Activated CD8-positive, alpha-beta memory T cell treated with anti-CD3 and anti-CD28 coated beads, Interleukin-2, amount 10 ng/mL, durations not matched to agents 7 days and 5 days (primary cell): ENCODE results near the gene PABPC1L. TPM values are rescaled to one million over a fixed set of nuclear protein-coding genes. Genes with fewer than 3 reads are reported as not detected.
A peak's percentile ranks its signal among the peaks of the same experiment; 100 is the strongest.

Source experiments
- ATAC-seq: fragments of 150-1000 bp; cut with Tn5 transposase; one replicate; pipeline ENCODE4 v1.10.0; 2021; ENCODE audit warnings: moderate library complexity
- CTCF ChIA-PET: fragments of 350-600 bp; sonication (Branson Sonifier 250); formaldehyde crosslinking; loops from one replicate; lab custom pipeline; 2021; ENCODE audit warnings: antibody characterized with exemption; lab: Charles Lee
- DNase-seq: peaks from one replicate; pipeline ENCODE4 v3.0.0-alpha.2; 2020
- H3K27ac Mint-ChIP-seq: one replicate; pipeline ENCODE4 v1.8.0; 2021; ENCODE audit warnings: mild to moderate bottlenecking, mixed read lengths
- H3K27me3 Mint-ChIP-seq: one replicate; pipeline ENCODE4 v1.8.0; 2021; ENCODE audit warnings: mixed read lengths
- H3K36me3 Mint-ChIP-seq: one replicate; pipeline ENCODE4 v1.8.0; 2021; ENCODE audit warnings: mild to moderate bottlenecking, mixed read lengths
- H3K4me1 Mint-ChIP-seq: one replicate; pipeline ENCODE4 v1.8.0; 2021; ENCODE audit warnings: mixed read lengths
- H3K4me3 Mint-ChIP-seq: one replicate; pipeline ENCODE4 v1.8.0; 2021; ENCODE audit warnings: mild to moderate bottlenecking, moderate library complexity, mixed read lengths
- H3K9me3 Mint-ChIP-seq: one replicate; pipeline ENCODE4 v1.8.0; 2022; ENCODE audit warnings: low read depth, mixed read lengths
- total RNA-seq, 2 experiments: library from RNA; stranded (reverse); gene quantifications; one replicate each; pipeline ENCODE4 v1.2.3, GENCODE V29; 2021

The PABPC1L gene
- total RNA-seq, 2 experiments from 2014 or later = 113 to 126 TPM

DNA sequence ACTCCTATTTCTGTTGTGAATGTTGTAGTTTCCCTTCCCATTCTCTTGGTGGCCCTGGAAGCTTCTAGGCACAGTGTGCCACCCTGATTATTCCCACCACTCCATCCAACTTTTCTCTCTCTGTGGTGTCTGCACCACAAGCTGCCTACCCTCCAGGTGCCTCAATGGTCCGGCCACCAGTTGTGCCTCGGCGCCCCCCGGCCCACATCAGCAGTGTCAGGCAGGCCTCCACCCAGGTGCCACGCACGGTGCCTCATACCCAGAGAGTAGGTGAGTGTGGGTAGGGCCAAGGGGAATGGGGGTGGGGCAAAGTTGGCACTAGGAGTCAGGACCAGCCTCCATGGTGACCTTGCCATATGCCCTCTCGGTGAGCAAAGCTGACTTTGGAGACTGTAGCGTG is 23.1 kb downstream of the PABPC1L start:
- H3K36me3 Mint-ChIP-seq = peaks cover 22% of the 10 kb centered on the region
- no peak overlapping the region for H3K27ac Mint-ChIP-seq
- ATAC-seq = no peak
- H3K4me1 Mint-ChIP-seq = no peaks in the 10 kb centered on the region
- no peak overlapping the region for H3K4me3 Mint-ChIP-seq
- no peaks in the 10 kb centered on the region for H3K27me3 Mint-ChIP-seq
- no peak for DNase-seq
- CTCF ChIA-PET = interaction anchor here (1.3 kb wide), 1 partner anchor 164 kb away, joined by 3 read pairs; no protein-coding TSS in a partner anchor
- no peaks in the 10 kb centered on the region for H3K9me3 Mint-ChIP-seq

DNA sequence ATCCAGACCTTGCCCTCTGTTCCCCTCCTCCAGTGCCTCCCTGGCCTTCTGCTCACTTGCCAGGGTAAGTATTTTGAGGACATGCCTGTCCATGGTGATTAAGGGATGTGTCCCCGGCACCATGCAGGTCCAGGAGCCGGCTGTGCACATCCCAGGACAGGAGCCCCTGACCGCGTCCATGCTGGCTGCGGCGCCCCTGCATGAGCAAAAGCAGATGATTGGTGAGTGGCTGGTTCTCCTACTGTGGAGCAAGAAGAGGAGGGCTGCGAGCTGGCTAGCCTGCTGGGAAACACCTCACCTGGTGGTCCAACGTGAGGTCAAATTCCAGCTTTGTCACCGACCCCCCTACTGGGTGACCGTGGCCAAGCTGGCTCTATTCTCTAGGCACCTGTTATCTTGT is 26.6 kb downstream of the PABPC1L start:
- no peak overlapping the region for H3K27ac Mint-ChIP-seq
- no peaks in the 10 kb centered on the region for H3K4me1 Mint-ChIP-seq
- ATAC-seq (no peak), DNase-seq (no peak)
- no peaks in the 10 kb centered on the region for H3K27me3 Mint-ChIP-seq
- H3K4me3 Mint-ChIP-seq = no peak overlapping the region
- H3K36me3 Mint-ChIP-seq = peaks cover 24% of the 10 kb centered on the region
- no peaks in the 10 kb centered on the region for H3K9me3 Mint-ChIP-seq
- CTCF ChIA-PET = interaction anchor here (1.1 to 1.6 kb wide), 2 partner anchors 10 to 15 kb away, joined by 3 to 4 read pairs; no protein-coding TSS in a partner anchor

DNA sequence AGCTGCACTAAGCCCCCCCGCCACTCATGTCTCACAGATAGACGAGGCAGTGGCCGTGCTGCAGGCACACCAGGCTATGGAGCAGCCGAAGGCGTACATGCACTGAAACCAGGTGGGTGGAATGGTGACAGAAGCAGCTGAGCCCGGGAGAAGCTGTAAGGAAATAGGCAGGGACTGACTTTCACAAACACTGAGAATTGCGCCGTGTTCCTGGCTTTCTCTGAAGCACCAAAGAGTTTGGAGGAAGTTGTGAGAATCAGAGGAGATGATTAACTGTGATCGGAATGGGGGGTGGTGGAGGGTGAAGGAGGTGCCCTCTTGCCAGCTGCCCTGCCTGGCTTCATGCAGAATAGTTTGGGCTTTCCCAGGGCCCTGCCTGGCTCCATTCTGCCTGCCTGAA is 28.8 kb downstream of the PABPC1L start:
- Mint-ChIP-seq H3K27ac (no peak overlapping the region), H3K36me3 (peaks cover 27% of the 10 kb centered on the region), H3K4me3 (no peak overlapping the region), H3K4me1 (no peaks in the 10 kb centered on the region), H3K27me3 (no peaks in the 10 kb centered on the region), H3K9me3 (no peaks in the 10 kb centered on the region)
- DNase-seq (no peak), ATAC-seq (no peak)
- CTCF ChIA-PET = interaction anchor here (1.4 to 1.5 kb wide), 2 partner anchors 10 to 21 kb away, joined by 3 to 5 read pairs; no protein-coding TSS in a partner anchor

DNA sequence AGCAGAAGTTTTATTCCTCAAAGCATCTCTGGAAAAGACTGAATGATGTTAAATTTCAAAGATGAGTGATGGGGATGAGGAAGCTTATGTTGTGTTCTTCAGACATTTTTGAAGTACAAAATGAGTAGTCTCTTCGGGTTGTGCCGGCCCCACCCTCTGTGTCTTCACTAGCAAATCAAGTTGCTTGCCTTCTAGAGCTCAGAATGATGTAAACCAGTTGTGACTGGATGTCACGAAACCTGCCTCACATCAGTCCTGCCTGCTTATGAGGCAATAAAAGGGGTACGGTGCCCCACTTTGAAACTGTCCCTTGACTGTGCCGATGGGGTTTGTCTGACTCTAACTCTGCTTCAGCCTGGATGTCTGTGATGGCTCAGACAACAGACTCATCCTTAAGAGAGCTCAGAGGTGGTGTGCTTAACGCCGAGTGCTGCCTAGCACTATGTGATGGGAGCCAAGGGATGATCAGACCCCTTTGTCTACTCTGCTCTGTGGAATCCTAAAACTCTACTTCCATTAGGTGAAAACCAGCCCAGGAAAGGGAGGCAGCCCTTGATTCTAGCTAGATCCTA is 31.3 kb downstream of the PABPC1L start:
- Mint-ChIP-seq H3K27me3 (no peaks in the 10 kb centered on the region), H3K9me3 (no peaks in the 10 kb centered on the region), H3K27ac (no peak overlapping the region), H3K36me3 (peaks cover 40% of the 10 kb centered on the region), H3K4me1 (peaks cover 2% of the 10 kb centered on the region), H3K4me3 (no peak overlapping the region)
- CTCF ChIA-PET = interaction anchor here (0.9 to 1.3 kb wide), 6 partner anchors 8 to 154 kb away, joined by 3 to 4 read pairs (median 4); partner anchors contain the start of gene PABPC1L
- DNase-seq (no peak), ATAC-seq (no peak)

DNA sequence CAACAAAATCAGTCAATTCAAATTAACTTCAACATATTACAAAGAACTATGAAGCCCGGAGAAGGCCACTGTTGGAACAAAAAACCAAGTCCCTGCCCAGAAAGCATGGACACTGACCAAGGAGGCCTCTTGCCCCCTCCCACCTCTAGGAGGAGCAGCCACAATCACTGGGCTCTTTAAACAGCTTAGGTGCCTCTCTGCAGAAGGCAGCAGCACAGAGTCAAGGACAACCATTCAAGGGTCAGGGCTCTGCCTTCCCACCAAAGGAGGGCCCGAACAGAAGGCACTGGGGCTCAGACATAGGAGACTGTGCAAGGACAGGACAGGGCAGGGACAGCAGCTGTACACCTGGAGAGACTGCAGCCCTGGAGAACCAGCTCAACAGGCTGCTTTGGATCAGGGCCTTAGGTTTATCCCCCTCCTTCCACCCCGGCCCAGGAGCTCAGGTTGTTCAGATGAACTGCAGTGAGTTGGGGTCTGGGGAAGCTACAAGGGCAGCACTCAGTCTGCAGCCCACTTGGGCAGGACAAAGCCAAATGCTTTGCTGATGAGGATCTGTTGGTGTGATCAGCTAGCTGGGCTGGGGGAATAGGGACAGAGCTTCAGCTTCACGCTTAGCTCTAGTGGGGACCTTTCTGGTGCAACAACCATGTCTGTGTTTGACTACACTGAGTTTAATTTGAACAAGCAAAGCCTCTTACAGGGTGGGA is 32.6 kb downstream of the PABPC1L start:
- Mint-ChIP-seq H3K27ac (peak overlapping the region; percentile 34), H3K4me3 (no peak overlapping the region), H3K27me3 (no peaks in the 10 kb centered on the region), H3K4me1 (peaks cover 3% of the 10 kb centered on the region), H3K9me3 (no peaks in the 10 kb centered on the region), H3K36me3 (peaks cover 37% of the 10 kb centered on the region)
- ATAC-seq (no peak), DNase-seq (no peak)
- CTCF ChIA-PET = interaction anchor here (0.8 to 1.2 kb wide), 3 partner anchors 102 to 351 kb away, joined by 3 read pairs; no protein-coding TSS in a partner anchor

DNA sequence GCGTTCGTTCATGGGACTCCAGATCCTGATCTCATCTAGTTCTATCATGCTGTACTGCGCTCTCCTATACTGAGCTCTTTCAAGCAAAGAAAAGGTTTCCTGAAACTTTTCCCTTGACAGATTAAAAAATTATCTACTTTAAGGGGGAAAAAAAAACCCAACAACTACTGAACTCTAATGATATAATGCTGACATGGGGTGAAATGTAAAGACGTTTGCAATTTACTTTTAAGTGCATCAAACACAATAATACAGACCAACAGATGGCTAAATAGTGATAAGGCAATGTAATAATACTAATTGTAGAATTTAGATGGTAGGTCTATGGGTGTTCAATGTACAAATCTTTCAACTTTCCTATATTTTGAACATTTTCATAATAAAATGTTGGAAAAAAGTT is 34.0 kb downstream of the PABPC1L start:
- Mint-ChIP-seq H3K27ac (no peak overlapping the region), H3K36me3 (peaks cover 44% of the 10 kb centered on the region), H3K4me3 (no peak overlapping the region), H3K4me1 (peaks cover 3% of the 10 kb centered on the region), H3K9me3 (no peaks in the 10 kb centered on the region), H3K27me3 (no peaks in the 10 kb centered on the region)
- CTCF ChIA-PET = interaction anchor here (1.1 to 1.2 kb wide), 2 partner anchors 152 to 350 kb away, joined by 3 read pairs; no protein-coding TSS in a partner anchor
- ATAC-seq (no peak), DNase-seq (no peak)

DNA sequence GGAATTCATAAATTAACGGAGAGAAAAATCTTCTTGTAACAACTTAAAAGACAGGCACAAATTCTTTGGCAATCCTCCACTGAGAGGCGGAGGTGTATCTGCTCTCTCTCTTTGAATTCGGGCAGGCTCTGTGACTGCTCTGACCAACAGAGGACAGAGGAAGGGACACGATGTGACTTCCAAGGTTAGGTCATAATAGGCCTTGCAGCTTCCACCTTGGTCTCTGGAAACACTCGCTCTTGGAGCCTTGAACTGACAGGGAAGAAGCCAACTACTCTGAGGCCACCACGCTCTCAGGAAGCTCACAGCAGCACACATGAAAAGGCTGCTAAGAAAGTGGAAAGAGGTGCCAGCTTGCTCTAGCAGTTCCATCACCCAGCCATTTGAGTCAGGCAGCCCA is 35.4 kb downstream of the PABPC1L start:
- Mint-ChIP-seq H3K27ac (no peak overlapping the region), H3K36me3 (peaks cover 49% of the 10 kb centered on the region), H3K9me3 (no peaks in the 10 kb centered on the region), H3K4me3 (no peak overlapping the region), H3K4me1 (peaks cover 3% of the 10 kb centered on the region), H3K27me3 (no peaks in the 10 kb centered on the region)
- CTCF ChIA-PET = no interaction called here
- ATAC-seq (no peak), DNase-seq (no peak)

DNA sequence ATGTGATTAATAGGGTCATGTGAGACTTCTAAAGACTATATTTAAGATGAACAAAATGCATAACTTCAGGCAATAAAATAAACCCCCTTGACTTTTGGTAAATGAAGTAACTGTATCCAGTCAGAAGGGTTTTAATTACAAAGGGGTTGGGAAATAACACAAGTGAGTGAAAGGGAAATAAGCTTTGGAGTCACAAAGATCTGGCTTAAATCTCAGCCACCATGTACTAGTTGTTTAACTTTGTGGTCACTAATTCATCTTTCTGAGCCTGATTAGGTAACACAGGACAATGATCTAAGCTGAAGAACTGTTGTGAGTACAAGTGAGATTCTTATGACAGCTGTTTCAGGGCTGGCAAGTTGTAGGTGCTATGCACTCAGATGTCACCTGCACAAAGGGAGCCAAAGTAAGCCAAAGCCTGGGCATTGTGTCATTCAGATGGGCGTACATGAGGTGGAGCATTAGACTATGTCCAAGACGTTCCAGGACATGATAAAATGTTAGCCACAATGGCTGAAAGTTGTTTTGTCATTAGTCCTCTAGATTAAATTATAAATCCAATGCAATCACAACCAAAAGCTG is 36.5 kb downstream of the PABPC1L start:
- Mint-ChIP-seq H3K4me1 (peaks cover 3% of the 10 kb centered on the region), H3K9me3 (no peaks in the 10 kb centered on the region), H3K27me3 (no peaks in the 10 kb centered on the region), H3K4me3 (no peak overlapping the region), H3K27ac (no peak overlapping the region), H3K36me3 (peaks cover 52% of the 10 kb centered on the region)
- DNase-seq (no peak), ATAC-seq (no peak)
- CTCF ChIA-PET = interaction anchor here (1.2 to 1.9 kb wide), 3 partner anchors 10 to 35 kb away, joined by 3 to 5 read pairs (median 5); partner anchors contain the start of gene TOMM34

DNA sequence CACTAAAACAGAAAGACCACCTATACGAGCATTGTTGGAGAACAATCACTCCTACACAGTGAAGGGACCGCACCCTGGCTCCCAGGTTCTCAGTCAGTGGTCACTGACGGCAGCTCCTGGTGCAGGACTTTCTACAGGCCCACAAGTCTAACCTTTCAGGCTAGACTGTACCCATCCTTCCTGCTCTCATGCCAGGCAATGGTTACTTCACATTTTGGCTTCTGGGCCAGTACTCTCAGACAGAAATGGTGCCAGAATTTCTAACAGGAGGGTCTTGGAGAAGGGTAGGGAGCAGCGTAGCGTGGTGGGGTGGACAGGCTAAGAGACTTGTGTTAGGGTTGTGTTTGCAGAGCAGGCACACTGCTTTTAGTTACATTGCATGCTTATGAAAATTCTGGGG is 38.2 kb downstream of the PABPC1L start:
- Mint-ChIP-seq H3K27me3 (no peaks in the 10 kb centered on the region), H3K4me1 (peaks cover 3% of the 10 kb centered on the region), H3K9me3 (no peaks in the 10 kb centered on the region), H3K27ac (no peak overlapping the region), H3K4me3 (no peak overlapping the region), H3K36me3 (peaks cover 59% of the 10 kb centered on the region)
- DNase-seq (no peak), ATAC-seq (no peak)
- CTCF ChIA-PET = interaction anchor here (1.5 kb wide), 1 partner anchor 10 kb away, joined by 5 read pairs; no protein-coding TSS in a partner anchor

DNA sequence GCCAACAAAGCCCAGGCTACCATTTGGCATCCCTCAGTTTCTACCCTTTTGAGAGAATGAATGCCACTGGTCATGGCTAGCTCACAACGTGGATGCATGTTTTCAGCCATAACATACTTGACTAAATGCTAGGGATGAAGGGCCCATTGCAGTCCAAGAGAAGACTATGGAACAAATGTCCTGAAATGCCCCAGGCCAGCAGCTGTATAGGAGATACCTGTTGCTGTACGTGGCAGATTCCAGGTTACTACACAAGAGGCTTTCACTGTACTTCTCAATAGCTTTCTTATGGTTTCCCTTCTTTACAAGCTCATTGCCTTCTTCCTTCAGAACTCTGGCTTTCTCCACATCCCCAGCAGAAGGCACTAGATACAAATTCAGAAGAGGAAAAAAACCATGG is 38.7 kb downstream of the PABPC1L start:
- no peak for ATAC-seq
- peaks cover 5% of the 10 kb centered on the region for H3K4me1 Mint-ChIP-seq
- no peaks in the 10 kb centered on the region for H3K9me3 Mint-ChIP-seq
- no peaks in the 10 kb centered on the region for H3K27me3 Mint-ChIP-seq
- no peak overlapping the region for H3K27ac Mint-ChIP-seq
- H3K4me3 Mint-ChIP-seq = no peak overlapping the region
- DNase-seq = no peak
- CTCF ChIA-PET = interaction anchor here (1.5 kb wide), 1 partner anchor 10 kb away, joined by 5 read pairs; no protein-coding TSS in a partner anchor
- peaks cover 62% of the 10 kb centered on the region for H3K36me3 Mint-ChIP-seq

DNA sequence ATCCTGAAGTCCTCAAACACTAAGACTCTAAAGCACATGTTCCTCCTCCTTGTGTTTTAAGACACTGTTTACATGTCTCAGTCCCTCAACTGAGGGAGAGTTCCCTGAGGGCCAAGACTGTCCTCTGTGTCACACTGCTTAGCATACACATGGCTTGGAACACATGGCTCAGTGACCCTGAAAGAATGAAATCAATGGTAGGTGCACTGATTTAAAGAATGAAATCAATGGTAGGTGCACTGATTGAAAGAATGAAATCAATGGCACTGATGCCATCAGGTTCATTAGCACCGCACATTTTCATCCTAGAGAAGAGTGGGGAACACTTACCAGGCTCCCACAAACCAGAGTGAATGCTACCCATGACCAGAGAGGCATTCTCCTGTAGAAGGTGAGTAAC is 40.5 kb downstream of the PABPC1L start:
- Mint-ChIP-seq H3K4me1 (peaks cover 3% of the 10 kb centered on the region), H3K27me3 (no peaks in the 10 kb centered on the region), H3K27ac (peak overlapping the region; percentile 1), H3K36me3 (peaks cover 64% of the 10 kb centered on the region), H3K9me3 (no peaks in the 10 kb centered on the region), H3K4me3 (no peak overlapping the region)
- CTCF ChIA-PET = interaction anchor here (1.3 to 2.6 kb wide), 3 partner anchors 9 to 16 kb away, joined by 3 to 6 read pairs (median 4); partner anchors contain the start of gene STK4
- ATAC-seq (no peak), DNase-seq (no peak)

DNA sequence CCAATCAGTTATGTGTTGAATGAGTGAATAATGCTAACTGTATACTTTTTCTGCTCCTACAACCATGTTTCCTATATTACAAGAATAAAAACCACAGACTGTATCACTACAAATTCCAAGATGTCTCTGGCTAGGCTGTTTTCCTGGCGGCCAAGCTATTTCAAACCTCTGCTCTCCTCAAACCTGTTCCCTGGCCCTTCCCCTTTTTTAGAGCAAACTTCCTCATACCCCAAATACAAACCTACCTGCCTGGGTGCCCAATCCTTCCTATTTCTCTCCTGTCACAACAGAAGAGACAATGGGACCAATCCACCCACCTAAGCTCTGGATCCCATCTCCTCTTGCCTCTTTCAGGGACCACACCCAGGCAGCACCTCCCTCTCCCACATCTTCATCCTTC is 42.9 kb downstream of the PABPC1L start:
- CTCF ChIA-PET = interaction anchor here (1.4 to 2.6 kb wide), 2 partner anchors 13 to 159 kb away, joined by 3 to 6 read pairs; partner anchors contain the start of gene STK4
- ATAC-seq (no peak), DNase-seq (no peak)
- Mint-ChIP-seq H3K4me1 (peaks cover 11% of the 10 kb centered on the region), H3K27ac (peak overlapping the region; percentile 1), H3K36me3 (peaks cover 61% of the 10 kb centered on the region), H3K27me3 (no peaks in the 10 kb centered on the region), H3K4me3 (no peak overlapping the region), H3K9me3 (no peaks in the 10 kb centered on the region)

DNA sequence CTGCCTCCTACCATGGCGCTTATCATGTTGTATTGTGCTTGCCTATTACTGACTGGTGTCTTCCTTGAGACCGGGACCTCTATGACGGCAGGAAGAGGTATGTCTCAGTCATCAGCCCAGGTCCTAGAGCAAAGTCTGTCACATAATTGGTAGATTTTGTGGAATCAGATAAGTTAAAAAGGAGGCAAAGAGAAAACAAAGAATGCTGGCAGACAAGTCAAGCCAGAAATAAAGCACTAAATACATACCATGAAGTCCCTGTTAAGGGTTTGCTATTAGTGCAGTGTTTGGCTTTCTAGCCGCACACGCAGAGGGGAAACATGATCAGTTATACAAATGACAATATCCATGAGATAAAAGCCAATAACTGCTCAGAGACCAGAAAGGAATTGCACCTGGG is 44.4 kb downstream of the PABPC1L start:
- CTCF ChIA-PET = interaction anchor here (1.4 kb wide), 1 partner anchor 158 kb away, joined by 3 read pairs; no protein-coding TSS in a partner anchor
- Mint-ChIP-seq H3K4me3 (no peak overlapping the region), H3K27ac (no peak overlapping the region), H3K9me3 (no peaks in the 10 kb centered on the region), H3K27me3 (no peaks in the 10 kb centered on the region), H3K4me1 (peaks cover 25% of the 10 kb centered on the region), H3K36me3 (peaks cover 64% of the 10 kb centered on the region)
- ATAC-seq = no peak
- DNase-seq = no peak
